Endothelial cell of umbilical vein (primary cell): ENCODE data around the gene TEKTIP1.

Experiments
- EZH2 ChIP-seq: IDR thresholded peaks from 2 replicates; pipeline ENCODE4 v1.6.1; 2012; ENCODE audit warnings: borderline replicate concordance, low read depth, mild to moderate bottlenecking, moderate library complexity, low read length, inconsistent platforms; ENCODE audit not compliant: severe bottlenecking
- FOS ChIP-seq: IDR thresholded peaks from 2 replicates; pipeline ENCODE4 v1.6.1; 2011; ENCODE audit warnings: mild to moderate bottlenecking, low read length, moderate library complexity, borderline replicate concordance; ENCODE audit not compliant: insufficient read depth
- GATA2 ChIP-seq: IDR thresholded peaks from 2 replicates; pipeline ENCODE4 v1.7.0; 2011; ENCODE audit warnings: low read depth, mild to moderate bottlenecking, moderate library complexity, mixed read lengths, low read length; ENCODE audit not compliant: insufficient read length, insufficient read depth
- JUN ChIP-seq: IDR thresholded peaks from 2 replicates; pipeline ENCODE4 v1.6.1; 2011; ENCODE audit warnings: borderline replicate concordance, low read depth; ENCODE audit not compliant: insufficient read length, insufficient read depth
- MYC ChIP-seq: IDR thresholded peaks from one replicate; pipeline ENCODE4 v1.6.1; 2011; ENCODE audit warnings: mild to moderate bottlenecking, low read depth, low read length
- POLR2A ChIP-seq: IDR thresholded peaks from 2 replicates; pipeline ENCODE4 v1.6.1; 2012; ENCODE audit warnings: low read depth, mild to moderate bottlenecking, control low read depth, low read length
- POLR2AphosphoS5 ChIP-seq: IDR thresholded peaks from 2 replicates; pipeline ENCODE4 v1.6.1; 2012; ENCODE audit warnings: low read depth, mild to moderate bottlenecking, control low read depth, low read length, moderate library complexity; ENCODE audit not compliant: insufficient read depth
- TF ChIP-seq, protein P1 (sequence below), 2 donors: IDR thresholded peaks; 1 replicate in 1 of 2; 2 replicates in 1 of 2; pipeline ENCODE4 v1.5.1; 2011; ENCODE audit warnings: low read length in 2 of 2, mild to moderate bottlenecking in 2 of 2, moderate library complexity in 2 of 2, control low read depth in 1 of 2, inconsistent platforms in 1 of 2, low read depth in 1 of 2; ENCODE audit not compliant: insufficient read depth in 1 of 2; ENCODE audit errors: extremely low read depth in 1 of 2
- TF ChIP-seq, protein P2 (sequence below): IDR thresholded peaks from 2 replicates; pipeline ENCODE4 v1.6.1; 2011; ENCODE audit not compliant: insufficient read depth, insufficient read length

- TF ChIP-seq, protein P1, sequence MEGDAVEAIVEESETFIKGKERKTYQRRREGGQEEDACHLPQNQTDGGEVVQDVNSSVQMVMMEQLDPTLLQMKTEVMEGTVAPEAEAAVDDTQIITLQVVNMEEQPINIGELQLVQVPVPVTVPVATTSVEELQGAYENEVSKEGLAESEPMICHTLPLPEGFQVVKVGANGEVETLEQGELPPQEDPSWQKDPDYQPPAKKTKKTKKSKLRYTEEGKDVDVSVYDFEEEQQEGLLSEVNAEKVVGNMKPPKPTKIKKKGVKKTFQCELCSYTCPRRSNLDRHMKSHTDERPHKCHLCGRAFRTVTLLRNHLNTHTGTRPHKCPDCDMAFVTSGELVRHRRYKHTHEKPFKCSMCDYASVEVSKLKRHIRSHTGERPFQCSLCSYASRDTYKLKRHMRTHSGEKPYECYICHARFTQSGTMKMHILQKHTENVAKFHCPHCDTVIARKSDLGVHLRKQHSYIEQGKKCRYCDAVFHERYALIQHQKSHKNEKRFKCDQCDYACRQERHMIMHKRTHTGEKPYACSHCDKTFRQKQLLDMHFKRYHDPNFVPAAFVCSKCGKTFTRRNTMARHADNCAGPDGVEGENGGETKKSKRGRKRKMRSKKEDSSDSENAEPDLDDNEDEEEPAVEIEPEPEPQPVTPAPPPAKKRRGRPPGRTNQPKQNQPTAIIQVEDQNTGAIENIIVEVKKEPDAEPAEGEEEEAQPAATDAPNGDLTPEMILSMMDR (IDR thresholded peaks at IDR 0.05; ENCODE audit: extremely low read depth in 1 of 2, insufficient read depth in 1 of 2, low read depth in 1 of 2, low read length in 2 of 2): no peak
- no peak for TF ChIP-seq EZH2
- no peak for TF ChIP-seq POLR2A
- TF ChIP-seq POLR2AphosphoS5: no peak
- TF ChIP-seq, protein P2, sequence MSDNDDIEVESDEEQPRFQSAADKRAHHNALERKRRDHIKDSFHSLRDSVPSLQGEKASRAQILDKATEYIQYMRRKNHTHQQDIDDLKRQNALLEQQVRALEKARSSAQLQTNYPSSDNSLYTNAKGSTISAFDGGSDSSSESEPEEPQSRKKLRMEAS: no peak
- no peak for TF ChIP-seq MYC
- no peak for TF ChIP-seq GATA2
- no peak for TF ChIP-seq JUN
- no peak for TF ChIP-seq FOS
Observed at GRCh38 chr19:3494559-3494958, 44.4 kb upstream of the TEKTIP1 start.
